Muscle of leg (tissue), 16 donors: ENCODE results near the gene NABP2. TPM values are rescaled to one million over a fixed set of nuclear protein-coding genes. Genes with fewer than 3 reads are reported as not detected.
A peak's percentile ranks its signal among the peaks of the same experiment; 100 is the strongest.

Source experiments
- DNase-seq: peaks from one replicate; pipeline ENCODE4 v3.0.0; 2013
- H3K27ac ChIP-seq: one replicate; pipeline ENCODE4 v1.5.1; 2013; ENCODE audit warnings: mild to moderate bottlenecking, low read length, control low read depth
- H3K27me3 ChIP-seq: one replicate; pipeline ENCODE4 v1.6.1; 2013; ENCODE audit warnings: low read length; ENCODE audit not compliant: control insufficient read depth, insufficient read depth
- H3K36me3 ChIP-seq: one replicate; pipeline ENCODE4 v1.6.1; 2013; ENCODE audit warnings: low read length; ENCODE audit not compliant: control insufficient read depth, insufficient read depth
- H3K4me1 ChIP-seq: one replicate; pipeline ENCODE4 v1.6.1; 2013; ENCODE audit warnings: low read length; ENCODE audit not compliant: control insufficient read depth, insufficient read depth
- H3K4me3 ChIP-seq: one replicate; pipeline ENCODE4 v1.5.1; 2013; ENCODE audit warnings: low read length, control low read depth
- H3K9me3 ChIP-seq: replicated peaks from 2 replicates; pipeline ENCODE4 v1.6.1; 2013; ENCODE audit warnings: low read depth, low read length; ENCODE audit not compliant: control insufficient read depth
- WGBS: methylation state at CpG from one replicate; pipeline ENCODE4 v1.1.5; 2013; ENCODE audit warnings: missing lambda C conversion rate; ENCODE audit not compliant: insufficient coverage; 5-methylcytosine and 5-hydroxymethylcytosine counted together
- long read RNA-seq, 11 donors: transcript quantifications; one replicate each; lab custom pipeline, GENCODE V29; 2026
- polyA plus RNA-seq, 8 donors: library from polyadenylated mRNA; unstranded; fragments of 120-200 nt; gene quantifications; one replicate each; pipeline versions ENCODE4 v1.2.1 to v1.2.3, GENCODE V29; 2013; ENCODE audit warnings: inconsistent platforms in 1 of 8, low replicate concordance in 1 of 8; ENCODE audit not compliant: insufficient read length in 8 of 8, insufficient read depth in 1 of 8
- total RNA-seq: library from RNA; stranded (reverse); fragments of 120-200 nt; gene quantifications from one replicate; pipeline ENCODE4 v1.2.4, GENCODE V29; 2013

Gene NABP2
- 24.1 TPM for total RNA-seq
- 10 to 100 TPM; 16.1 to 23.6 (median 20.3) TPM for polyA plus RNA-seq
- long read RNA-seq, donor 1, partial matches to known transcripts = 0 of 5 reads
- long read RNA-seq, donor 1, other reads (novel, unspliced or antisense) = 0 of 5 reads
- long read RNA-seq, donor 2 = 0 reads
- long read RNA-seq, donor 3, transcript NABP2-201 (7 exons, 1,417 nt) = major isoform, 8 of 25 reads
- long read RNA-seq, donor 3, partial matches to known transcripts = 10 of 25 reads
- long read RNA-seq, donor 3, other reads (novel, unspliced or antisense) = 0 of 25 reads
- long read RNA-seq, donor 4, transcript NABP2-201 (7 exons, 1,417 nt) = major isoform, 5 of 10 reads
- long read RNA-seq, donor 4, partial matches to known transcripts = 0 of 10 reads
- long read RNA-seq, donor 4, other reads (novel, unspliced or antisense) = 0 of 10 reads
- long read RNA-seq, donor 5, transcript NABP2-201 (7 exons, 1,417 nt) = major isoform, 13 of 45 reads
- long read RNA-seq, donor 5, transcript NABP2-203 (6 exons, 1,775 nt) = minor isoform, 6 of 45 reads
- long read RNA-seq, donor 5, partial matches to known transcripts = 19 of 45 reads
- long read RNA-seq, donor 5, other reads (novel, unspliced or antisense) = 0 of 45 reads
- long read RNA-seq, donor 6, transcript NABP2-201 (7 exons, 1,417 nt) = major isoform, 7 of 245 reads
- long read RNA-seq, donor 6, partial matches to known transcripts = 114 of 245 reads
- long read RNA-seq, donor 6, other reads (novel, unspliced or antisense) = 118 of 245 reads
- long read RNA-seq, donor 7, transcript NABP2-201 (7 exons, 1,417 nt) = major isoform, 6 of 15 reads
- long read RNA-seq, donor 7, partial matches to known transcripts = 7 of 15 reads
- long read RNA-seq, donor 7, other reads (novel, unspliced or antisense) = 0 of 15 reads
- long read RNA-seq, donor 8, partial matches to known transcripts = 0 of 6 reads
- long read RNA-seq, donor 8, other reads (novel, unspliced or antisense) = 0 of 6 reads
- long read RNA-seq, donor 9, partial matches to known transcripts = 0 of 11 reads
- long read RNA-seq, donor 9, other reads (novel, unspliced or antisense) = 0 of 11 reads
- long read RNA-seq, donor 10, partial matches to known transcripts = 0 of 11 reads
- long read RNA-seq, donor 10, other reads (novel, unspliced or antisense) = 0 of 11 reads
- long read RNA-seq, donor 11, transcript NABP2-201 (7 exons, 1,417 nt) = major isoform, 6 of 17 reads
- long read RNA-seq, donor 11, partial matches to known transcripts = 6 of 17 reads
- long read RNA-seq, donor 11, other reads (novel, unspliced or antisense) = 0 of 17 reads

- 1% methylated on average over 25 of the region's 41 CpGs for WGBS
- Histone ChIP-seq H3K27ac (peak within 1 kb of the TSS; percentile 90), H3K4me1 (peaks cover 38% of the 10 kb centered on the region)
These were observed at the start of gene NABP2 for GRCh38 chr12:56224102-56224701. Gene NABP2, plus strand, starts transcription at chr12:56224342. Its CDS starts 515 bp downstream, at chr12:56224857.

GRCh38 chr12:56178347-56178746 lies 45.8 kb upstream of the NABP2 start:
- H3K27me3 ChIP-seq = no peaks in the 10 kb centered on the region
- no peaks in the 10 kb centered on the region for H3K4me1 ChIP-seq
- peaks cover 69% of the 10 kb centered on the region for H3K36me3 ChIP-seq
- no peak overlapping the region for H3K27ac ChIP-seq
- WGBS = no CpG with 5 or more reads among the region's 3 CpGs
- no peak for DNase-seq
- no peak overlapping the region for H3K4me3 ChIP-seq
- H3K9me3 ChIP-seq = no peaks in the 10 kb centered on the region

More at GRCh38 chr12:56224102-56224701, at the start of gene NABP2:
- DNase-seq = peak; percentile 100
- Histone ChIP-seq H3K9me3 (no peaks in the 10 kb centered on the region), H3K27me3 (no peaks in the 10 kb centered on the region), H3K36me3 (peaks cover 10% of the 10 kb centered on the region), H3K4me3 (peak within 1 kb of the TSS; percentile 71)

GRCh38 chr12:56186957-56187356 lies 37.2 kb upstream of the NABP2 start:
- no peak overlapping the region for H3K4me3 ChIP-seq

GRCh38 chr12:56188131-56188777 lies 35.9 kb upstream of the NABP2 start:
- Histone ChIP-seq H3K4me3 (peak overlapping the region; percentile 59), H3K27ac (peak overlapping the region; percentile 73), H3K36me3 (peaks cover 35% of the 10 kb centered on the region), H3K4me1 (peaks cover 20% of the 10 kb centered on the region), H3K27me3 (no peaks in the 10 kb centered on the region), H3K9me3 (no peaks in the 10 kb centered on the region)
- WGBS = 20% methylated on average over 1 of the region's 10 CpGs
- DNase-seq = no peak

More at GRCh38 chr12:56186957-56187356, 37.2 kb upstream of the NABP2 start:
- H3K9me3 ChIP-seq = no peaks in the 10 kb centered on the region
- DNase-seq = no peak
- H3K27ac ChIP-seq = no peak overlapping the region
- no CpG with 5 or more reads among the region's 2 CpGs for whole genome bisulfite sequencing
- peaks cover 20% of the 10 kb centered on the region for H3K4me1 ChIP-seq
- no peaks in the 10 kb centered on the region for H3K27me3 ChIP-seq
- H3K36me3 ChIP-seq = peaks cover 41% of the 10 kb centered on the region

DNA sequence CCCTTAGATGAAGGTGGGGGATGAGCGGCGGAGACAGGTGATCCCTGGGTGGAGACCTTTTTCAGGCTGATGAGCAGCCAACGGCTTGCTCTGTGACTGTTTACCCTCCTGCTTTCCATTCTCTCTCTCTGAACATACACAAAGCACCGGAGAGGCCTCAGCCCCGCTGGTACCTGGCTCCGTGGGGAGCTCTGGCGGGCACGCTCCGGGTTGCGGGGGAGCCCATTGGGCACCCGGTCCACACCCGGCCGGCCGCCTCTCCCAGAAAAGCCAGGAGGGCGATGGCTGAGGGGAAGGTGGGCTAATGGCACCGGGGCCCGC lies 35.4 kb upstream of the NABP2 start:
- Histone ChIP-seq H3K9me3 (no peaks in the 10 kb centered on the region), H3K4me3 (peak overlapping the region; percentile 59), H3K36me3 (peaks cover 32% of the 10 kb centered on the region), H3K27ac (peak overlapping the region; percentile 73), H3K4me1 (peaks cover 20% of the 10 kb centered on the region), H3K27me3 (no peaks in the 10 kb centered on the region)
- peak; percentile 35 for DNase-seq
- WGBS = under 1% methylated on average over 13 of the region's 17 CpGs

GRCh38 chr12:56189099-56189917 lies 34.8 kb upstream of the NABP2 start, which contains the start of gene SMARCC2:
Gene SMARCC2, minus strand, starts transcription at chr12:56189483. Its CDS starts 22 bp downstream, at chr12:56189461.
- peaks cover 26% of the 10 kb centered on the region for H3K36me3 ChIP-seq
- H3K4me3 ChIP-seq = peak within 1 kb of the TSS; percentile 80
- no peaks in the 10 kb centered on the region for H3K9me3 ChIP-seq
- peak within 1 kb of the TSS; percentile 96 for H3K27ac ChIP-seq
- no peaks in the 10 kb centered on the region for H3K27me3 ChIP-seq
- peak; percentile 93 for DNase-seq
- peaks cover 20% of the 10 kb centered on the region for H3K4me1 ChIP-seq
- 0% methylated on average over 71 of the region's 93 CpGs for WGBS

DNA sequence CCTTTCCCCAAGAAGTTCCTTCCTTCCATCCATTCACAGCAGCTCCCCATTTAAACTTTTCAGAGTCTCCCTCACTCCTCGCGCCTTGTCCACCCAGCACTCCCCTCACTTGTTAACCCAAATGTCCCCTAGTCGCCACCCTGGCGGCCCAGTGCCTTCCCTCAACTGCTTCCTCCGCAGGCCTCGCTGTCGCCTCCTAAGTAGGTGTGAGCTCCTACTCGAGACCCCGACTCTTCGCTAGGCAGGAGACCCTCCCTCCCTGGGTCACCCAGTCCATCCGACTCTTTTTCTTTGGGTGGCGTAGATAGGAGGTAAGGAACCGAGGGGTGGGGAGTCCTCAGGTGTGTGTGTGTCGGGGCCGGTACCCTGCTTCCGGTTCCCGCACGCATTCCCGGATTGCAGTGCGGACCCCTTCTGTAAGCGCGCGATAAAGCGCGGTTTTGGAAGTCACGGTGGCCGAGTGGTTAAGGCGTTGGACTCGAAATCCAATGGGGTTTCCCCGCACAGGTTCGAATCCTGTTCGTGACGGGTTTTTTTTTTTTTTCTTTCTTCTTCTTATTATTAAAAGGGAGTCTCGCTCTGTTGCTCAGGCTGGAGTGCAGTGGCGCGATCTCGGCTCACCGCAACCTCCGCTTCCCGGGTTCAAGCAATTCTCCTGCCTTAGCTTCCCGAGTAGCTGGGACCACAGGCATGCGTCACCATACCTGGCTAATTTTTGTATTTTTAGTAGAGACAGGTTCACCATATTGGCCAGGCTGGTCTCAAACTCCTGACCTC lies 34.0 kb upstream of the NABP2 start:
- Histone ChIP-seq H3K27me3 (no peaks in the 10 kb centered on the region), H3K4me1 (peaks cover 20% of the 10 kb centered on the region), H3K27ac (peak overlapping the region; percentile 96), H3K4me3 (peak overlapping the region; percentile 80), H3K36me3 (peaks cover 19% of the 10 kb centered on the region), H3K9me3 (no peaks in the 10 kb centered on the region)
- WGBS = 2% methylated on average over 13 of the region's 42 CpGs
- DNase-seq = peak; percentile 95

- H3K27ac ChIP-seq = no peak overlapping the region
- WGBS = 0% methylated on average over 1 of the region's 9 CpGs
- peaks cover 15% of the 10 kb centered on the region for H3K36me3 ChIP-seq
- no peaks in the 10 kb centered on the region for H3K27me3 ChIP-seq
- H3K4me1 ChIP-seq = peaks cover 20% of the 10 kb centered on the region
- H3K9me3 ChIP-seq = no peaks in the 10 kb centered on the region
- peak overlapping the region; percentile 80 for H3K4me3 ChIP-seq
- peak; percentile 23 for DNase-seq
These were observed 33.4 kb upstream of the NABP2 start for GRCh38 chr12:56190695-56191155.
